ENCODE results near the gene SLC6A8.
"Not testable (repeated sequence)": the region's sequence is repeated elsewhere in the genome, so short reads cannot be mapped to it uniquely, and the experiment has no call there.

The SLC6A8 gene

DNA sequence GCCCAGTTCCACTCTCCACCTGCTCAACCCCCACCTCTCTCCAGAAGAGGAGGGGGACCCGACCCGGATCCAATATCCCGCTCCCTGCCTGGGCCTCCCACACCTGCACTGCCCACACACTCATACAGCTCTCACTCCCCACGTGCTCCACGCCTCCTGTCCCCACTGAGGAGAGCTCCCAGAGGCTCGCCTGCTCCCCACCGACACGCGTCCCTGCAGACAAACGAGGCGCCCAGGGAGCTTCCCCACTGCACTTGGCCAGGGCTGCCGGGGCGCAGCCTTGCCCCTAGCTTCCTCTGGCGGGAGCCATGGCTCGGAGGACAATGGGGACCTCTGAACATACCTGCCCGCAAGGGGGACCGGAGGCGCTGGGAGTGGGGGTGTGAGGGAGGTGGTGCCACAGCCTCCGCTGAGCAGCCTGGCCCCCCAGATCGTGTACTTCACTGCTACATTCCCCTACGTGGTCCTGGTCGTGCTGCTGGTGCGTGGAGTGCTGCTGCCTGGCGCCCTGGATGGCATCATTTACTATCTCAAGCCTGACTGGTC, 5.0 kb downstream of the SLC6A8 start:
- Histone ChIP-seq H3K27me3 (no peaks in the 10 kb centered on the region), H3K4me3 (no peak overlapping the region), H3K9me3 (no peaks in the 10 kb centered on the region), H3K4me1 (peaks cover 0 to 12% (median 6%) of the 10 kb centered on the region in 4 donors), H3K36me3 (peaks cover 0 to 37% (median 4%) of the 10 kb centered on the region in 3 donors), H3K27ac (no peak overlapping the region)
- no peak for DNase-seq
- TF ChIP-seq, protein P1, sequence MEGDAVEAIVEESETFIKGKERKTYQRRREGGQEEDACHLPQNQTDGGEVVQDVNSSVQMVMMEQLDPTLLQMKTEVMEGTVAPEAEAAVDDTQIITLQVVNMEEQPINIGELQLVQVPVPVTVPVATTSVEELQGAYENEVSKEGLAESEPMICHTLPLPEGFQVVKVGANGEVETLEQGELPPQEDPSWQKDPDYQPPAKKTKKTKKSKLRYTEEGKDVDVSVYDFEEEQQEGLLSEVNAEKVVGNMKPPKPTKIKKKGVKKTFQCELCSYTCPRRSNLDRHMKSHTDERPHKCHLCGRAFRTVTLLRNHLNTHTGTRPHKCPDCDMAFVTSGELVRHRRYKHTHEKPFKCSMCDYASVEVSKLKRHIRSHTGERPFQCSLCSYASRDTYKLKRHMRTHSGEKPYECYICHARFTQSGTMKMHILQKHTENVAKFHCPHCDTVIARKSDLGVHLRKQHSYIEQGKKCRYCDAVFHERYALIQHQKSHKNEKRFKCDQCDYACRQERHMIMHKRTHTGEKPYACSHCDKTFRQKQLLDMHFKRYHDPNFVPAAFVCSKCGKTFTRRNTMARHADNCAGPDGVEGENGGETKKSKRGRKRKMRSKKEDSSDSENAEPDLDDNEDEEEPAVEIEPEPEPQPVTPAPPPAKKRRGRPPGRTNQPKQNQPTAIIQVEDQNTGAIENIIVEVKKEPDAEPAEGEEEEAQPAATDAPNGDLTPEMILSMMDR (IDR thresholded peaks at IDR 0.05) = no peak
- intact Hi-C loops (cut with DNase I; ENCODE audit: low total_unique reads) = no loop called here

DNA sequence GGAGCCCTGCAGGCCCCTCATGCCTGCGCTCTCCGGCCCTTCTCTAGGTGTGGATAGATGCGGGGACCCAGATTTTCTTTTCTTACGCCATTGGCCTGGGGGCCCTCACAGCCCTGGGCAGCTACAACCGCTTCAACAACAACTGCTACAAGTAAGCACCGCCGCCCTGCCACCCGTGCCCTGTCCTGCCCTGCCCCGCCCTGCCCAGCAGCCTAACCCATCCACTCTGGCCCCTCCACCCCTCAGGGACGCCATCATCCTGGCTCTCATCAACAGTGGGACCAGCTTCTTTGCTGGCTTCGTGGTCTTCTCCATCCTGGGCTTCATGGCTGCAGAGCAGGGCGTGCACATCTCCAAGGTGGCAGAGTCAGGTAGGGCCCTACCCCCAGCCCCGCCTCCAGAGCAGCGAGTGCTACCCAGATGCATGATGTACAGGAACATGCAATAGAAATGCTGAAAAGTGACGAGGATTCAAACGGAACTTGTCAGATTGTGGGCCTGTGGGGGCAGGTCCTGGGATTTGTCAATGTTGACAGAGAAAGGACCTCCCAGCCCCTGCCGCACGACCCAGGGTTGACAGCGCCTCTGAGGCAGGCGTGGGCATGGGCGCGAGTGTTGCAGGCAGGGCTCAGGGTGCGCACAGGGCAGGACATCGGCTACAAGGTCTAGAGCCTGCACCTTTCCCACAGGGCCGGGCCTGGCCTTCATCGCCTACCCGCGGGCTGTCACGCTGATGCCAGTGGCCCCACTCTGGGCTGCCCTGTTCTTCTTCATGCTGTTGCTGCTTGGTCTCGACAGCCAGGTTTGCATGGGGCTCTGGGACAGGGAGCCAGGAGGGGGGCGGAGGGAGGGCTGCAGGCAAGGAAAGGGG, 5.7 kb downstream of the SLC6A8 start:
- Histone ChIP-seq H3K4me3 (no peak overlapping the region), H3K27me3 (no peaks in the 10 kb centered on the region), H3K36me3 (peaks cover 0 to 38% (median 4%) of the 10 kb centered on the region in 3 donors), H3K4me1 (peaks cover 0 to 12% (median 6%) of the 10 kb centered on the region in 4 donors), H3K9me3 (no peaks in the 10 kb centered on the region), H3K27ac (no peak overlapping the region)
- intact Hi-C loops (cut with DNase I; ENCODE audit: low total_unique reads) = no loop called here
- DNase-seq = no peak
- TF ChIP-seq, protein P1 (IDR thresholded peaks at IDR 0.05) = no peak

DNA sequence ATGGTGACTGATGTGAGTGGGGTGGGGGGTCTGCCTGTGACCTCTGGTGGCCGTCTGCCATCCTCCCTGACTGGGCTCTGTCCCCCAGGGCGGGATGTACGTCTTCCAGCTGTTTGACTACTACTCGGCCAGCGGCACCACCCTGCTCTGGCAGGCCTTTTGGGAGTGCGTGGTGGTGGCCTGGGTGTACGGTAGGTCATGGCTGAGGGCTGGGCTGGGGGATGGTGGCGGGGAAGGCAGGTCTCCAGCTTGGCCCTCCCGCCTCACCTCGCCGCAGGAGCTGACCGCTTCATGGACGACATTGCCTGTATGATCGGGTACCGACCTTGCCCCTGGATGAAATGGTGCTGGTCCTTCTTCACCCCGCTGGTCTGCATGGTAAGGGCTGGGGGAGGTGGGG, 6.5 kb downstream of the SLC6A8 start:
- H3K27me3 ChIP-seq; intact Hi-C loops (cut with DNase I; ENCODE audit: low total_unique reads); H3K27ac ChIP-seq; DNase-seq; H3K9me3 ChIP-seq; H3K4me3 ChIP-seq: not testable (repeated sequence)
- peaks cover 0 to 38% (median 4%) of the 10 kb centered on the region in 3 donors for H3K36me3 ChIP-seq
- peaks cover 0 to 14% (median 6%) of the 10 kb centered on the region in 4 donors for H3K4me1 ChIP-seq

DNA sequence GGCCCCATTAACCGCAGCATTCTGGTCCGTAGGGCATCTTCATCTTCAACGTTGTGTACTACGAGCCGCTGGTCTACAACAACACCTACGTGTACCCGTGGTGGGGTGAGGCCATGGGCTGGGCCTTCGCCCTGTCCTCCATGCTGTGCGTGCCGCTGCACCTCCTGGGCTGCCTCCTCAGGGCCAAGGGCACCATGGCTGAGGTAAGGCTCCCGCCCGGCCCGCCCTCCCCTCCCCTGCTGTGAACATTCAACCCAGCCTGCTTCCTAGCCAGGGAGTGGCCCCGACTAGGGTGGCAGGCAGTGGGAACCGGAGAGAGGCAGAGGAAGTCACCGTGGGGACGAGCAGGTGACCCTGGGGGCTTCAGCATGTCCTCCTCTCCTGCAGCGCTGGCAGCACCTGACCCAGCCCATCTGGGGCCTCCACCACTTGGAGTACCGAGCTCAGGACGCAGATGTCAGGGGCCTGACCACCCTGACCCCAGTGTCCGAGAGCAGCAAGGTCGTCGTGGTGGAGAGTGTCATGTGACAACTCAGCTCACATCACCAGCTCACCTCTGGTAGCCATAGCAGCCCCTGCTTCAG, 7.1 kb downstream of the SLC6A8 start:
- TF ChIP-seq, protein P1 (IDR thresholded peaks at IDR 0.05) = no peak
- no peaks in the 10 kb centered on the region for H3K9me3 ChIP-seq
- no peaks in the 10 kb centered on the region for H3K27me3 ChIP-seq
- intact Hi-C loops (cut with DNase I; ENCODE audit: low total_unique reads) = no loop called here
- H3K4me3 ChIP-seq = no peak overlapping the region
- H3K27ac ChIP-seq = no peak overlapping the region
- peaks cover 0 to 38% (median 4%) of the 10 kb centered on the region in 3 donors for H3K36me3 ChIP-seq
- no peak for DNase-seq
- peaks cover 0 to 16% (median 3%) of the 10 kb centered on the region in 4 donors for H3K4me1 ChIP-seq

DNA sequence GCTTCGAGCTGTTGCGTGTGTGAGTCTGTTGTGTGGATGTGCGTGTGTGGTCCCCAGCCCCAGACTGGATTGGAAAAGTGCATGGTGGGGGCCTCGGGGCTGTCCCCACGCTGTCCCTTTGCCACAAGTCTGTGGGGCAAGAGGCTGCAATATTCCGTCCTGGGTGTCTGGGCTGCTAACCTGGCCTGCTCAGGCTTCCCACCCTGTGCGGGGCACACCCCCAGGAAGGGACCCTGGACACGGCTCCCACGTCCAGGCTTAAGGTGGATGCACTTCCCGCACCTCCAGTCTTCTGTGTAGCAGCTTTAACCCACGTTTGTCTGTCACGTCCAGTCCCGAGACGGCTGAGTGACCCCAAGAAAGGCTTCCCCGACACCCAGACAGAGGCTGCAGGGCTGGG, 8.4 kb downstream of the SLC6A8 start:
- H3K9me3 ChIP-seq = no peaks in the 10 kb centered on the region
- H3K36me3 ChIP-seq = peaks cover 0 to 45% (median 4%) of the 10 kb centered on the region in 3 donors
- no peaks in the 10 kb centered on the region for H3K27me3 ChIP-seq
- H3K4me3 ChIP-seq = no peak overlapping the region
- no peak for DNase-seq
- intact Hi-C loops (cut with DNase I; ENCODE audit: low total_unique reads) = no loop called here
- H3K4me1 ChIP-seq = peaks cover 0 to 16% (median 2%) of the 10 kb centered on the region in 4 donors
- H3K27ac ChIP-seq = no peak overlapping the region
- TF ChIP-seq, protein P1 (IDR thresholded peaks at IDR 0.05) = no peak

DNA sequence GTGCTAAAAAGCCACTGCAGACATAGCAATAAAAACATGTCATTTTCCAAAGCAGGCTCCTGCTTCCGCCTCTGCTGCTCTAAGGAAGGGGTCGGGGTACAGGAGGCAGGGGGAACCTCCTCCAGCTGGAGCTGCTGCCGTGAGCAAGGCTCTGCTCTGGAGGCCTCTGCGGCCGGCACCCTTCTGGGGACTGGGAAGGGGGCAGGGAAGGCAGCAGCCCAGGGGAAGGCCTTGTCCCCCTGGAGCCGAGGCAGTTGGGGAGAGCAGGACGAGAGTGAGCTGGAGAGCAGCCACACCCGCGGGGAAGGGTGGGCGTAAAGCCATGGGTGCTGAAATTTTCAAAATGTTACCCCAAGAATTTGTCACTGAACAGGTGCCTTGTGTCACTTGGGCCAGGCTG, 8.8 kb downstream of the SLC6A8 start:
- intact Hi-C loops (cut with DNase I; ENCODE audit: low total_unique reads); DNase-seq; H3K4me3 ChIP-seq; H3K9me3 ChIP-seq; H3K27me3 ChIP-seq; H3K27ac ChIP-seq: not testable (repeated sequence)
- peaks cover 0 to 16% (median 2%) of the 10 kb centered on the region in 4 donors for H3K4me1 ChIP-seq
- H3K36me3 ChIP-seq = peaks cover 0 to 49% (median 8%) of the 10 kb centered on the region in 3 donors

DNA sequence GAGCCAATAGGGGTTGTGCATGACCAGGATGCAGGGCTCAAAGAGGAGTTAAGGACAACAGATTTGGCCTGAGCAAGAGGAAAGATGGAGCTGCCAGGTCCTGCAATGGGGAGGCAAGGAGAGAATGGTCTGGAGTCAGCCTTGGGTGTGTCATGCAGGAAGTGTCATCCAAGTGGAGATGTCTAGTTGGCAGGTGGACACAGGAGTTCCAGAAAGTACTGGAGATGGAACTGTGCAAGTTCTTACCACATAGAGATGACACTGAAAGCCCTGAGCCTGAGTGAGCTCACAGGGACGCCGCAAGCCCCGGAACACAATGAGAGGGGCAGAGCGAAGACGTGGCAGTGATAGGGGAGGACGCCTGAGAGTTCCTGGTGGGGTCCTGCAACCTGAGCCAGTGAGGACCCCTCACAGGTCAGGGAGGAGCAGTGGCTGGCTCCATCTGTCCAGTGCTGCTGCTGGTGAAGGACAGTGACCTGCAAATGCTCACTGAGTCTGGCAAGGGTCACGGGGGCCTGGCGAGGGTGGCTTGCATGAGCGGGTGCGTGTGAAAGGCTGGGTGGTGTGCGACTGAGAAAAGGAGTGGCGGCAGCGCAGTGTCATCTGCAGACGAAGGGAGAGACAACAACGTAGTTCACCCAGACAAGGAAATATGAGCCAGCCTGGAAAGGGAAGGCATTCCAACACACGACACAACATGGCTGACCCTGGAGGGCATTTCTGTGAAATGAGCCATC, 9.4 kb downstream of the SLC6A8 start:
- H3K9me3 ChIP-seq; DNase-seq; H3K27me3 ChIP-seq; H3K27ac ChIP-seq; intact Hi-C loops (cut with DNase I; ENCODE audit: low total_unique reads); H3K4me3 ChIP-seq: not testable (repeated sequence)
- Histone ChIP-seq H3K4me1 (peaks cover 0 to 16% (median 2%) of the 10 kb centered on the region in 4 donors), H3K36me3 (peaks cover 0 to 55% (median 14%) of the 10 kb centered on the region in 3 donors)
